Suprapubic skin (tissue), 4 donors: ENCODE data around the gene PSMD11. TPM values are rescaled to one million over a fixed set of nuclear protein-coding genes. Genes with fewer than 3 reads are reported as not detected.
A peak's percentile ranks its signal among the peaks of the same experiment; 100 is the strongest.

ENCODE experiments used
- DNase-seq, 2 donors: peaks; one replicate each; pipeline ENCODE4 v3.0.0-alpha.2; 2019; ENCODE audit warnings: low spot score in 2 of 2
- H3K27ac ChIP-seq: fragments of 200-600 bp; sonication (generic); one replicate; pipeline ENCODE4 v1.5.1; 2019
- H3K27me3 ChIP-seq: fragments of 200-600 bp; sonication (generic); one replicate; pipeline ENCODE4 v1.5.1; 2019
- H3K36me3 ChIP-seq: fragments of 200-600 bp; sonication (generic); one replicate; pipeline ENCODE4 v1.5.1; 2019
- H3K4me1 ChIP-seq: fragments of 200-600 bp; sonication (generic); one replicate; pipeline ENCODE4 v1.5.1; 2019
- H3K4me3 ChIP-seq: fragments of 200-600 bp; sonication (generic); one replicate; pipeline ENCODE4 v1.5.1; 2019; ENCODE audit warnings: mild to moderate bottlenecking
- H3K9me3 ChIP-seq: fragments of 200-600 bp; sonication (generic); one replicate; pipeline ENCODE4 v1.5.1; 2019
- EP300 ChIP-seq: sonication (generic); formaldehyde crosslinking; IDR thresholded peaks from one replicate; pipeline ENCODE4 v1.6.1; 2017; ENCODE audit warnings: antibody characterized with exemption
- POLR2A ChIP-seq, 2 donors: fragments of 450-650 bp; IDR thresholded peaks; one replicate each; pipeline ENCODE4 v1.6.1; 2017; ENCODE audit warnings: antibody characterized with exemption in 2 of 2, mild to moderate bottlenecking in 2 of 2, moderate library complexity in 2 of 2
- POLR2AphosphoS5 ChIP-seq, 3 donors: sonication (generic); formaldehyde crosslinking; IDR thresholded peaks; one replicate each; pipeline ENCODE4 v1.6.1; 2017; ENCODE audit warnings: antibody characterized with exemption in 3 of 3
- WGBS: methylation state at CpG from one replicate; pipeline ENCODE4 v1.1.5; 2018; 5-methylcytosine and 5-hydroxymethylcytosine counted together
- total RNA-seq, 4 donors: library from RNA; depleted of rRNA; stranded (reverse); fragments of >200 nt; gene quantifications; one replicate each; pipeline ENCODE4 v1.1.0, GENCODE V29; 2016
- TF ChIP-seq, protein P1 (sequence below), 2 donors: fragments of 200-600 bp in 1 of 2; fragments of 450-650 bp in 1 of 2; sonication (generic) in 1 of 2; IDR thresholded peaks; one replicate each; pipeline ENCODE4 v1.5.1; 2016 to 2019; ENCODE audit warnings: antibody characterized with exemption in 2 of 2, mild to moderate bottlenecking in 1 of 2, moderate library complexity in 1 of 2

The PSMD11 gene
- total RNA-seq, 4 donors from 2014 or later, result 52.3 to 59.9 (median 57.7) TPM

DNA sequence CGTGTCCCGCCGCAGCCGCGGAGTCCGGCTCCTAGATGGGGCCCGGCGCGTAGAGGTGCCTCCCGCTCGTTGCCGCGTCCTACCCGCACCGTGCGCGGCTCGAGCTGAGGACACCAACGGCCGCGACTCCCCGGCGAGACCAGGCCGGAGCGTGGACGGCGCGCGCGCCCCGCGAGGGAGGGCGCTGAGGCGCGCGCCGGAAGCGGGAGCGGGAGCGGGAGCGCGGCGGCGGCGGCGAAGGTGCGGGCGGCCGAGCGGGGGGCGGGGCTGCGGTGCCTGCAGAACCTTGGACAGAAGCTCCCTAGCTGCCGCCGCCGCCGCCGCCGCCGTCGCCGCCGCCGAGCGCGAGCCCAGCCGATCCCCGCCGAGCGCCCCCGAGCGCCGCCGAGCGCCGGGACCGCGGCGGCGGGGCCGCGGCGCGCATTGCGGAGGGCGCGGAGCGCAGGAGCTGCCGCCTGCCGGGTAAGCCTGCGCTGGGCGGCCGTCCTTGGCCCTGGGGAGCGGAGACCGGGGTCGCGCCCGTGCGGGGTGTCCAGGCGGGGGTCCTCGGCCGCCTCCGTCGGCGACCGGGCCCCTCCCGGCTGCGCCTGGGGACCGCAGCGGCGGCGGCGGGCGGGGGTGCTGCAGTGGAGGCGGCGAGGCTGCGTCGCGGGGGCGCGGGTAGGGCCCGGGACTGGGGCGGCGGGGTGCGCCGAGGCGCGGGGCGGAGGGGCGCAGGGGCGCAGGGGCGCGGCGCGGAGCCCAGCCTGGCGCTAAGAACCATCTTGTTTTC is 42.6 kb downstream of the PSMD11 start, which contains the start of gene CDK5R1:
Gene CDK5R1, plus strand, starts transcription at position 293 of the 772 bp plus-strand sequence. CDS start 628 bp downstream, outside the sequence.
- WGBS, result no CpG with 5 or more reads among the region's 135 CpGs
- TF ChIP-seq, protein P1, sequence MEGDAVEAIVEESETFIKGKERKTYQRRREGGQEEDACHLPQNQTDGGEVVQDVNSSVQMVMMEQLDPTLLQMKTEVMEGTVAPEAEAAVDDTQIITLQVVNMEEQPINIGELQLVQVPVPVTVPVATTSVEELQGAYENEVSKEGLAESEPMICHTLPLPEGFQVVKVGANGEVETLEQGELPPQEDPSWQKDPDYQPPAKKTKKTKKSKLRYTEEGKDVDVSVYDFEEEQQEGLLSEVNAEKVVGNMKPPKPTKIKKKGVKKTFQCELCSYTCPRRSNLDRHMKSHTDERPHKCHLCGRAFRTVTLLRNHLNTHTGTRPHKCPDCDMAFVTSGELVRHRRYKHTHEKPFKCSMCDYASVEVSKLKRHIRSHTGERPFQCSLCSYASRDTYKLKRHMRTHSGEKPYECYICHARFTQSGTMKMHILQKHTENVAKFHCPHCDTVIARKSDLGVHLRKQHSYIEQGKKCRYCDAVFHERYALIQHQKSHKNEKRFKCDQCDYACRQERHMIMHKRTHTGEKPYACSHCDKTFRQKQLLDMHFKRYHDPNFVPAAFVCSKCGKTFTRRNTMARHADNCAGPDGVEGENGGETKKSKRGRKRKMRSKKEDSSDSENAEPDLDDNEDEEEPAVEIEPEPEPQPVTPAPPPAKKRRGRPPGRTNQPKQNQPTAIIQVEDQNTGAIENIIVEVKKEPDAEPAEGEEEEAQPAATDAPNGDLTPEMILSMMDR (IDR thresholded peaks at IDR 0.05), result no peak
- TF ChIP-seq POLR2A (IDR thresholded peaks at IDR 0.05) (no peak), EP300 (no peak), POLR2AphosphoS5 (IDR thresholded peaks at IDR 0.05) (no peak)
- Histone ChIP-seq H3K27ac (peak within 1 kb of the TSS; percentile 76), H3K9me3 (no peaks in the 10 kb centered on the region), H3K36me3 (no peaks in the 10 kb centered on the region), H3K4me1 (peaks cover 38% of the 10 kb centered on the region), H3K27me3 (no peaks in the 10 kb centered on the region), H3K4me3 (peak within 1 kb of the TSS; percentile 70)
- DNase-seq, result no peak

DNA sequence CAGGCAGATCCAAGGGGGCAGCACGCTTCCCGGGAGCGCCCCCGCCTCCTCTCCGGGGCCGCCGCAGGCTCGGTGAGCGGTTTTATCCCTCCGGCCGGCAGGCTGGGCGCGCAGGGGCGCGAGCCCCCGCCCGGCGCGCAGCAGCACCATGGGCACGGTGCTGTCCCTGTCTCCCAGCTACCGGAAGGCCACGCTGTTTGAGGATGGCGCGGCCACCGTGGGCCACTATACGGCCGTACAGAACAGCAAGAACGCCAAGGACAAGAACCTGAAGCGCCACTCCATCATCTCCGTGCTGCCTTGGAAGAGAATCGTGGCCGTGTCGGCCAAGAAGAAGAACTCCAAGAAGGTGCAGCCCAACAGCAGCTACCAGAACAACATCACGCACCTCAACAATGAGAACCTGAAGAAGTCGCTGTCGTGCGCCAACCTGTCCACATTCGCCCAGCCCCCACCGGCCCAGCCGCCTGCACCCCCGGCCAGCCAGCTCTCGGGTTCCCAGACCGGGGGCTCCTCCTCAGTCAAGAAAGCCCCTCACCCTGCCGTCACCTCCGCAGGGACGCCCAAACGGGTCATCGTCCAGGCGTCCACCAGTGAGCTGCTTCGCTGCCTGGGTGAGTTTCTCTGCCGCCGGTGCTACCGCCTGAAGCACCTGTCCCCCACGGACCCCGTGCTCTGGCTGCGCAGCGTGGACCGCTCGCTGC is 43.3 kb downstream of the PSMD11 start:
- peak overlapping the region; percentile 70 for H3K4me3 ChIP-seq
- H3K36me3 ChIP-seq, result no peaks in the 10 kb centered on the region
- DNase-seq, result no peak
- no peaks in the 10 kb centered on the region for H3K27me3 ChIP-seq
- WGBS, result 71% methylated on average over 31 of the region's 59 CpGs
- peaks cover 38% of the 10 kb centered on the region for H3K4me1 ChIP-seq
- H3K27ac ChIP-seq, result no peak overlapping the region
- H3K9me3 ChIP-seq, result no peaks in the 10 kb centered on the region
- TF ChIP-seq EP300, result no peak
- TF ChIP-seq, protein P1 (IDR thresholded peaks at IDR 0.05), result no peak
- no peak for TF ChIP-seq POLR2AphosphoS5 (IDR thresholded peaks at IDR 0.05)
- TF ChIP-seq POLR2A (IDR thresholded peaks at IDR 0.05), result no peak

DNA sequence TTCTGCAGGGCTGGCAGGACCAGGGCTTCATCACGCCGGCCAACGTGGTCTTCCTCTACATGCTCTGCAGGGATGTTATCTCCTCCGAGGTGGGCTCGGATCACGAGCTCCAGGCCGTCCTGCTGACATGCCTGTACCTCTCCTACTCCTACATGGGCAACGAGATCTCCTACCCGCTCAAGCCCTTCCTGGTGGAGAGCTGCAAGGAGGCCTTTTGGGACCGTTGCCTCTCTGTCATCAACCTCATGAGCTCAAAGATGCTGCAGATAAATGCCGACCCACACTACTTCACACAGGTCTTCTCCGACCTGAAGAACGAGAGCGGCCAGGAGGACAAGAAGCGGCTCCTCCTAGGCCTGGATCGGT is 43.9 kb downstream of the PSMD11 start:
- WGBS, result 95% methylated on average over 16 of the region's 16 CpGs
- TF ChIP-seq POLR2A (IDR thresholded peaks at IDR 0.05) (no peak), POLR2AphosphoS5 (IDR thresholded peaks at IDR 0.05) (no peak), EP300 (no peak)
- TF ChIP-seq, protein P1 (IDR thresholded peaks at IDR 0.05), result no peak
- Histone ChIP-seq H3K4me1 (peaks cover 35% of the 10 kb centered on the region), H3K9me3 (no peaks in the 10 kb centered on the region), H3K4me3 (peak overlapping the region; percentile 70), H3K27me3 (no peaks in the 10 kb centered on the region), H3K27ac (no peak overlapping the region), H3K36me3 (no peaks in the 10 kb centered on the region)
- DNase-seq, result peak in 1 of 2 donors; percentile 44

- H3K36me3 ChIP-seq, result no peaks in the 10 kb centered on the region
- H3K9me3 ChIP-seq, result no peaks in the 10 kb centered on the region
- H3K4me3 ChIP-seq, result no peak overlapping the region
- peak in 1 of 2 donors; percentile 55 for DNase-seq
- peaks cover 30% of the 10 kb centered on the region for H3K4me1 ChIP-seq
- TF ChIP-seq POLR2AphosphoS5 (IDR thresholded peaks at IDR 0.05) (no peak), POLR2A (IDR thresholded peaks at IDR 0.05) (no peak), EP300 (no peak)
- TF ChIP-seq, protein P1 (IDR thresholded peaks at IDR 0.05), result no peak
- no peaks in the 10 kb centered on the region for H3K27me3 ChIP-seq
- no peak overlapping the region for H3K27ac ChIP-seq
- 97% methylated on average over 10 of the region's 13 CpGs for WGBS
These were observed 44.4 kb downstream of the PSMD11 start for GRCh38 chr17:32488604-32489180.
